OCI-LY7 (cell line): ENCODE measurements around the gene SMYD3.

Experiments used
- CTCF ChIP-seq: fragments of 200-600 bp; sonication (generic); conservative IDR thresholded peaks from 2 replicates; pipeline ENCODE4 v1.5.1; 2014; ENCODE audit warnings: mild to moderate bottlenecking, antibody characterized with exemption, low read length, moderate library complexity, mixed read lengths
- EZH2phosphoT487 ChIP-seq: fragments of 200-600 bp; sonication (generic); IDR thresholded peaks from 2 replicates; pipeline ENCODE4 v1.6.1; 2018; ENCODE audit warnings: low read depth, borderline replicate concordance, mild to moderate bottlenecking, mixed run types, antibody characterized with exemption, low read length, moderate library complexity, mixed read lengths

DNA sequence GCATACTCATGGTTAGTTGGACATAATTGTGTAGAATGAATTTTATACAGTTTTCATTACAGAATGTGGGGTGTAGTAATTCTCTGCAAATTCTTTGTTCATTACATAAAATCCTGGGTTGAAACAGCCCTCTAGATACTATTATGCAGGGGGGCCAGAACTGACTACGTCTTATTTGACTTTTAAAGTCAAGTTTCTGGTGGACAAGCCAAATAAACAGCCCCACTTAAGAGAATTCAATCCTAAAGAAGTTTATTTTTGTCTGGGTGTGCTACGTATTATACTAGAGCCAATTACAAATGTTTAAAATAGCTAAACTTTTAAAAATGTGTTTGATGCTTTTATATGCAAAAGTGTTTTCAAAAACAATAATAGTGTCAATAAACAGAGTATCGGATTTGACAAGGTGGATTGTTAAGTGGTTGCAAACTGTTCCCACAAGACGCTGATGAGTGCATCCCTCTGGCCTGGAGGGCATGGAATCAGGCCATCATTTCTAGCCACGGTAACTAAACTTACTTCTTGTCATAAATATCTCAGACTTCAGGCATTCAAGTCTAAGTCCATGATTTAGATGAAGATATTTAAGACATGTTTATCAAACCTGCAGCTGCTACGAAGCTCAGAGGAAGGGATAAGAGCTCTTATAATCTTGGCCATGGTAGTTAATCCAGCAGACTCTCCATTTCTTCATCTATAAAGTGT lies 706.0 kb downstream of the SMYD3 start:
- no peak for TF ChIP-seq CTCF
- no peak for TF ChIP-seq EZH2phosphoT487
